Peyer's patch (tissue), 4 donors: ENCODE data around the gene IQCM.

ENCODE experiments used
- CTCF ChIP-seq, 6 experiments: fragments of 450-650 bp in 4 of 6; fragments of 200-600 bp in 2 of 6; sonication (generic) in 1 of 6; IDR thresholded peaks; one replicate each; pipeline ENCODE4 v1.5.1; 2017 to 2019; ENCODE audit warnings: antibody characterized with exemption in 6 of 6, mild to moderate bottlenecking in 3 of 6, moderate library complexity in 1 of 6
- POLR2A ChIP-seq, 2 donors: fragments of 450-650 bp; IDR thresholded peaks; one replicate each; pipeline ENCODE4 v1.5.1; 2017; ENCODE audit warnings: antibody characterized with exemption in 2 of 2, mild to moderate bottlenecking in 2 of 2, moderate library complexity in 2 of 2

GRCh38 chr4:149631629-149632028 lies 184.0 kb downstream of the IQCM start:
- no peak for TF ChIP-seq CTCF (IDR thresholded peaks at IDR 0.05)
- no peak for TF ChIP-seq POLR2A (IDR thresholded peaks at IDR 0.05)
